Endothelial cell of umbilical vein (primary cell): ENCODE measurements around the gene WDR93. TPM values are rescaled to one million over a fixed set of nuclear protein-coding genes. Genes with fewer than 3 reads are reported as not detected.

Source experiments
- BruUV-seq: library from RNA; stranded (reverse); fragments of 400-500 nt; replicated peaks from 2 replicates; lab custom pipeline; 2021; lab: Mats Ljungman, UMichigan
- CTCF ChIA-PET: fragments of 300-600, 350-600 bp; sonication (Branson Sonifier 250); formaldehyde crosslinking; loops from one replicate; lab custom pipeline; 2021; ENCODE audit warnings: antibody characterized with exemption, inconsistent platforms; lab: Charles Lee
- POLR2A ChIA-PET: fragments of 300-600, 350-600 bp; sonication (Branson Sonifier 250); formaldehyde crosslinking; loops from one replicate; lab custom pipeline; 2021; ENCODE audit warnings: antibody characterized with exemption, inconsistent platforms; lab: Charles Lee
- DNase-seq: peaks from one replicate; pipeline ENCODE4 v3.0.0-alpha.2; 2011; ENCODE audit warnings: low read depth, low spot score
- FAIRE-seq: peaks from 2 replicates; lab custom pipeline; 2011; peaks lifted over from hg19 to GRCh38; lab: Jason Lieb, UNC
- H2AFZ ChIP-seq: 2 replicates; pipeline ENCODE4 v1.6.0; 2012; ENCODE audit warnings: low read depth, low read length, control low read depth, inconsistent platforms
- H3K27ac ChIP-seq: 2 replicates; pipeline ENCODE4 v1.5.1; 2011; ENCODE audit warnings: low read depth, mild to moderate bottlenecking, control low read depth, low read length, moderate library complexity; ENCODE audit not compliant: insufficient read depth
- H3K27me3 ChIP-seq, 2 experiments: 2 replicates each; pipeline versions ENCODE4 v1.6.0 to v1.6.1; 2011; ENCODE audit warnings: low read length in 2 of 2, mixed read lengths in 1 of 2; ENCODE audit not compliant: control insufficient read depth in 2 of 2, insufficient read depth in 2 of 2
- H3K36me3 ChIP-seq, 2 experiments: 2 replicates in 1 of 2; 3 replicates in 1 of 2; pipeline ENCODE4 v1.5.1; 2011; ENCODE audit warnings: low read length in 2 of 2, mild to moderate bottlenecking in 1 of 2, moderate library complexity in 1 of 2; ENCODE audit not compliant: control insufficient read depth in 2 of 2, insufficient read depth in 2 of 2; ENCODE audit errors: extremely low read depth in 1 of 2
- H3K4me1 ChIP-seq: 3 replicates; pipeline ENCODE4 v1.5.1; 2011; ENCODE audit warnings: mild to moderate bottlenecking, low read length; ENCODE audit not compliant: control insufficient read depth, insufficient read depth; ENCODE audit errors: extremely low read depth
- H3K4me2 ChIP-seq: 2 replicates; pipeline ENCODE4 v1.6.1; 2011; ENCODE audit warnings: low read length, control low read depth, mixed read lengths; ENCODE audit not compliant: insufficient read depth
- H3K4me3 ChIP-seq, 3 experiments: fragments of 200-600 bp in 1 of 3; sonication (generic), shearing (Covaris generic) in 1 of 3; replicated peaks in 1 of 3; 2 replicates each; pipeline ENCODE4 v1.5.1; 2011 to 2016; ENCODE audit warnings: control low read depth in 3 of 3, low read length in 3 of 3, mild to moderate bottlenecking in 2 of 3, inconsistent platforms in 1 of 3, low read depth in 1 of 3, moderate library complexity in 1 of 3; ENCODE audit not compliant: insufficient read depth in 1 of 3
- H3K79me2 ChIP-seq: 2 replicates; pipeline ENCODE4 v1.6.0; 2012; ENCODE audit warnings: low read length, inconsistent platforms; ENCODE audit not compliant: control insufficient read depth, insufficient read depth
- H3K9ac ChIP-seq: replicated peaks from 2 replicates; pipeline ENCODE3; 2011; ENCODE audit warnings: low read length, control low read depth; ENCODE audit not compliant: insufficient read depth; ENCODE audit errors: extremely low read depth
- H3K9me1 ChIP-seq: replicated peaks from 3 replicates; pipeline ENCODE4 v1.6.0; 2011; ENCODE audit warnings: mild to moderate bottlenecking, low read length; ENCODE audit not compliant: control insufficient read depth, insufficient read depth; ENCODE audit errors: extremely low read depth
- H3K9me3 ChIP-seq: replicated peaks from 2 replicates; pipeline ENCODE4 v1.5.1; 2012; ENCODE audit warnings: low read length, inconsistent platforms; ENCODE audit not compliant: control insufficient read depth, insufficient read depth
- H4K20me1 ChIP-seq: replicated peaks from 2 replicates; pipeline ENCODE3; 2011; ENCODE audit warnings: mild to moderate bottlenecking, low read length; ENCODE audit not compliant: control insufficient read depth, insufficient read depth; ENCODE audit errors: extremely low read depth
- EZH2 ChIP-seq: IDR thresholded peaks from 2 replicates; pipeline ENCODE4 v1.6.1; 2012; ENCODE audit warnings: borderline replicate concordance, low read depth, mild to moderate bottlenecking, moderate library complexity, low read length, inconsistent platforms; ENCODE audit not compliant: severe bottlenecking
- FOS ChIP-seq: IDR thresholded peaks from 2 replicates; pipeline ENCODE4 v1.6.1; 2011; ENCODE audit warnings: mild to moderate bottlenecking, low read length, moderate library complexity, borderline replicate concordance; ENCODE audit not compliant: insufficient read depth
- GATA2 ChIP-seq: IDR thresholded peaks from 2 replicates; pipeline ENCODE4 v1.7.0; 2011; ENCODE audit warnings: low read depth, mild to moderate bottlenecking, moderate library complexity, mixed read lengths, low read length; ENCODE audit not compliant: insufficient read length, insufficient read depth
- JUN ChIP-seq: IDR thresholded peaks from 2 replicates; pipeline ENCODE4 v1.6.1; 2011; ENCODE audit warnings: borderline replicate concordance, low read depth; ENCODE audit not compliant: insufficient read length, insufficient read depth
- MYC ChIP-seq: IDR thresholded peaks from one replicate; pipeline ENCODE4 v1.6.1; 2011; ENCODE audit warnings: mild to moderate bottlenecking, low read depth, low read length
- POLR2A ChIP-seq: IDR thresholded peaks from 2 replicates; pipeline ENCODE4 v1.6.1; 2012; ENCODE audit warnings: low read depth, mild to moderate bottlenecking, control low read depth, low read length
- POLR2AphosphoS5 ChIP-seq: IDR thresholded peaks from 2 replicates; pipeline ENCODE4 v1.6.1; 2012; ENCODE audit warnings: low read depth, mild to moderate bottlenecking, control low read depth, low read length, moderate library complexity; ENCODE audit not compliant: insufficient read depth
- dilution Hi-C: fragments of 300-500 bp; cut with MboI; formaldehyde crosslinking; loops from one replicate; pipeline ENCODE4 v1.15.0; 2019; ENCODE audit warnings: low sequenced_read_pairs; ENCODE audit not compliant: extremely low pct_ligation_motif_present
- intact Hi-C: fragments of 100-400 bp; cut with micrococcal nuclease; formaldehyde crosslinking; loops from one replicate; pipeline ENCODE4 v1.10.0; 2022
- polyA plus RNA-seq, 4 experiments: library from polyadenylated mRNA; depleted of rRNA in 3 of 4; stranded (reverse) in 3 of 4; unstranded in 1 of 4; fragments of >200 nt; gene quantifications; 2 replicates each; pipeline versions ENCODE4 v1.2.1 to v1.2.3, GENCODE V29; 2011 to 2012; ENCODE audit warnings: missing spikeins in 1 of 4
- total RNA-seq: library from RNA; stranded (reverse); gene quantifications from 2 replicates; pipeline ENCODE4 v1.2.3, GENCODE V29; 2021
- TF ChIP-seq, protein P1 (sequence below): IDR thresholded peaks from 2 replicates; pipeline ENCODE4 v1.6.1; 2011; ENCODE audit not compliant: insufficient read depth, insufficient read length
- TF ChIP-seq, protein P2 (sequence below), 2 donors: IDR thresholded peaks; 1 replicate in 1 of 2; 2 replicates in 1 of 2; pipeline ENCODE4 v1.5.1; 2011; ENCODE audit warnings: low read length in 2 of 2, mild to moderate bottlenecking in 2 of 2, moderate library complexity in 2 of 2, control low read depth in 1 of 2, inconsistent platforms in 1 of 2, low read depth in 1 of 2; ENCODE audit not compliant: insufficient read depth in 1 of 2; ENCODE audit errors: extremely low read depth in 1 of 2

The WDR93 gene
- total and polyA plus RNA-seq, 2 donors (not counting 3 experiments of a cell fraction or from before 2014, with no cell fraction given) = 0.07 TPM; not detected in 1

GRCh38 chr15:89768071-89768500, 77.5 kb downstream of the WDR93 start:
- H2AFZ ChIP-seq = no peak overlapping the region
- H3K27me3 ChIP-seq = no peaks in the 10 kb centered on the region
- ChIA-PET CTCF (interaction anchor here (0.9 to 2.3 kb wide), 7 partner anchors 9 to 120 kb away, joined by 3 to 22 read pairs (median 4); partner anchors contain the start of gene ANPEP), POLR2A (no interaction called here)
- no peaks in the 10 kb centered on the region for H3K79me2 ChIP-seq
- TF ChIP-seq POLR2A (no peak), GATA2 (no peak), FOS (no peak), POLR2AphosphoS5 (no peak), EZH2 (no peak), JUN (no peak), MYC (no peak)
- TF ChIP-seq, protein P1, sequence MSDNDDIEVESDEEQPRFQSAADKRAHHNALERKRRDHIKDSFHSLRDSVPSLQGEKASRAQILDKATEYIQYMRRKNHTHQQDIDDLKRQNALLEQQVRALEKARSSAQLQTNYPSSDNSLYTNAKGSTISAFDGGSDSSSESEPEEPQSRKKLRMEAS = no peak
- TF ChIP-seq, protein P2, sequence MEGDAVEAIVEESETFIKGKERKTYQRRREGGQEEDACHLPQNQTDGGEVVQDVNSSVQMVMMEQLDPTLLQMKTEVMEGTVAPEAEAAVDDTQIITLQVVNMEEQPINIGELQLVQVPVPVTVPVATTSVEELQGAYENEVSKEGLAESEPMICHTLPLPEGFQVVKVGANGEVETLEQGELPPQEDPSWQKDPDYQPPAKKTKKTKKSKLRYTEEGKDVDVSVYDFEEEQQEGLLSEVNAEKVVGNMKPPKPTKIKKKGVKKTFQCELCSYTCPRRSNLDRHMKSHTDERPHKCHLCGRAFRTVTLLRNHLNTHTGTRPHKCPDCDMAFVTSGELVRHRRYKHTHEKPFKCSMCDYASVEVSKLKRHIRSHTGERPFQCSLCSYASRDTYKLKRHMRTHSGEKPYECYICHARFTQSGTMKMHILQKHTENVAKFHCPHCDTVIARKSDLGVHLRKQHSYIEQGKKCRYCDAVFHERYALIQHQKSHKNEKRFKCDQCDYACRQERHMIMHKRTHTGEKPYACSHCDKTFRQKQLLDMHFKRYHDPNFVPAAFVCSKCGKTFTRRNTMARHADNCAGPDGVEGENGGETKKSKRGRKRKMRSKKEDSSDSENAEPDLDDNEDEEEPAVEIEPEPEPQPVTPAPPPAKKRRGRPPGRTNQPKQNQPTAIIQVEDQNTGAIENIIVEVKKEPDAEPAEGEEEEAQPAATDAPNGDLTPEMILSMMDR (IDR thresholded peaks at IDR 0.05; ENCODE audit: extremely low read depth in 1 of 2, insufficient read depth in 1 of 2, low read depth in 1 of 2, low read length in 2 of 2) = no peak
- H3K9me3 ChIP-seq = no peaks in the 10 kb centered on the region
- H3K9me1 ChIP-seq = no peaks in the 10 kb centered on the region
- DNase-seq (no peak), FAIRE-seq (no peak)
- dilution Hi-C loops = loop anchor here (25.0 kb wide), 1 partner anchor 94 kb away; no protein-coding TSS in a partner anchor
- H3K27ac ChIP-seq = no peak overlapping the region
- no peaks in the 10 kb centered on the region for H3K36me3 ChIP-seq
- H3K4me3 ChIP-seq = no peak overlapping the region
- BruUV-seq = no TSS peak
- no peak overlapping the region for H3K4me2 ChIP-seq
- intact Hi-C loops = no loop called here
- no peak overlapping the region for H3K9ac ChIP-seq
- no peaks in the 10 kb centered on the region for H3K4me1 ChIP-seq
- no peaks in the 10 kb centered on the region for H4K20me1 ChIP-seq
